SH-SY5Y (cell line): Measurements from ENCODE around the gene ULBP3.

Experiments used
- GATA2 ChIP-seq: IDR thresholded peaks from 2 replicates; pipeline ENCODE4 v1.6.1; 2011; ENCODE audit warnings: mild to moderate bottlenecking, low read depth, low read length
- GATA3 ChIP-seq: IDR thresholded peaks from 2 replicates; pipeline ENCODE4 v1.6.1; 2011; ENCODE audit warnings: low read depth, mild to moderate bottlenecking, low read length, moderate library complexity

- TF ChIP-seq GATA2 (no peak), GATA3 (no peak)
Measured at GRCh38 chr6:150100745-150101144, 31.8 kb upstream of the ULBP3 start.
